Smooth muscle cell (in vitro differentiated cells): ENCODE measurements around the gene DOCK1. TPM values are rescaled to one million over a fixed set of nuclear protein-coding genes. Genes with fewer than 3 reads are reported as not detected.

Experiments
- DNase-seq: peaks from one replicate; lab custom pipeline; 2025; ENCODE audit not compliant: unreplicated experiment; lab: John Stamatoyannopoulos, UW
- H2AFZ ChIP-seq: fragments of 200-600 bp; sonication (generic); 2 replicates; pipeline ENCODE4 v1.6.0; 2016; ENCODE audit warnings: antibody characterized with exemption, low read depth, mild to moderate bottlenecking
- H3F3A ChIP-seq: fragments of 200-600 bp; sonication (generic); 2 replicates; pipeline ENCODE4 v1.6.0; 2017; ENCODE audit warnings: antibody characterized with exemption, low read depth
- H3K27ac ChIP-seq: fragments of 200-600 bp; sonication (generic); 2 replicates; pipeline ENCODE4 v1.5.1; 2016; ENCODE audit warnings: low read depth, mild to moderate bottlenecking
- H3K27me3 ChIP-seq: fragments of 200-600 bp; sonication (generic); 2 replicates; pipeline ENCODE4 v1.6.1; 2016; ENCODE audit warnings: low read depth, mild to moderate bottlenecking
- H3K36me3 ChIP-seq: fragments of 200-600 bp; sonication (generic); 2 replicates; pipeline ENCODE4 v1.5.1; 2016; ENCODE audit warnings: low read depth
- H3K4me1 ChIP-seq: fragments of 200-600 bp; sonication (generic); 2 replicates; pipeline ENCODE4 v1.5.1; 2016; ENCODE audit warnings: low read depth
- H3K4me2 ChIP-seq: fragments of 200-600 bp; sonication (generic); 2 replicates; pipeline ENCODE4 v1.6.0; 2016; ENCODE audit warnings: mild to moderate bottlenecking
- H3K4me3 ChIP-seq: fragments of 200-600 bp; sonication (generic); 2 replicates; pipeline ENCODE4 v1.5.1; 2016; ENCODE audit warnings: mild to moderate bottlenecking
- H3K79me2 ChIP-seq: fragments of 200-600 bp; sonication (generic); 2 replicates; pipeline ENCODE4 v1.6.0; 2016; ENCODE audit warnings: low read depth, mild to moderate bottlenecking
- H3K9ac ChIP-seq: fragments of 200-600 bp; sonication (generic); 2 replicates; pipeline ENCODE4 v1.6.0; 2016; ENCODE audit warnings: low read depth
- H3K9me3 ChIP-seq: fragments of 200-600 bp; sonication (generic); replicated peaks from 2 replicates; pipeline ENCODE4 v1.5.1; 2016; ENCODE audit warnings: low read depth
- H4K20me1 ChIP-seq: fragments of 200-600 bp; sonication (generic); 2 replicates; pipeline ENCODE4 v1.6.0; 2016; ENCODE audit warnings: low read depth
- WGBS: methylation state at CpG from one replicate; pipeline ENCODE4 v1.1.7; 2016; ENCODE audit warnings: low lambda C conversion rate; 5-methylcytosine and 5-hydroxymethylcytosine counted together
- polyA plus RNA-seq: library from polyadenylated mRNA; unstranded; fragments of >200 nt; fragmentation: Nextera tagmentation; extraction: Ambion mirVana; gene quantifications from 2 replicates; pipeline ENCODE4 v1.2.1, GENCODE V29; 2016
- total RNA-seq: library from RNA; depleted of rRNA; stranded (reverse); fragments of >200 nt; gene quantifications from 2 replicates; pipeline ENCODE4 v1.2.3, GENCODE V29; 2014
- TF ChIP-seq, protein P1 (sequence below): fragments of 200-600 bp; sonication (generic); IDR thresholded peaks from 2 replicates; pipeline ENCODE4 v1.5.1; 2017; ENCODE audit warnings: borderline replicate concordance, mild to moderate bottlenecking, antibody characterized with exemption; ENCODE audit not compliant: insufficient read depth, poor library complexity, severe bottlenecking

Gene DOCK1
- total and polyA plus RNA-seq, 2 experiments from 2014 or later: 18.4 to 37.1 TPM

DNA sequence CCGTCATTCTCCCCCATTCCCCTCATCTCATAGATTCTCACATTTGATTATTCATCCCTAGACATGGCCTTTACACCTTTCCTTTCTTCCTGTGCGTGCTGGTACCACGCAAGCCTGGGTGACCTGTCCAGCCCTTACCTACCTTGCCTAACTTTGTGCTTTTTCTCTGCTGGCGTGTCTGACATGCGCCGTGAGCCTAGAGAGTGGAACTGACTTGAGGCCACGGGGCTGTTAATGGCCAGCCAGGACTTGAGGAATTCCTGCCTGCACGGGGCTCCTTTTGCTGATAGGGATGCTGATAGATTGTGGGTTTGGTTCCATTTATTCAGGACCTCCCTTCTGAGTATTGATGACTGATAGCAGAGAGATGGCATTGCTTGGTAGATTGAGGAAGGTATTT is 134.2 kb downstream of the DOCK1 start:
- Histone ChIP-seq H3K4me2 (no peak overlapping the region), H3K36me3 (peaks cover 11% of the 10 kb centered on the region), H3F3A (no peaks in the 10 kb centered on the region), H3K27ac (no peak overlapping the region), H2AFZ (no peak overlapping the region), H4K20me1 (peaks cover 10% of the 10 kb centered on the region), H3K79me2 (no peaks in the 10 kb centered on the region), H3K4me1 (no peaks in the 10 kb centered on the region), H3K9ac (no peak overlapping the region), H3K4me3 (no peak overlapping the region), H3K9me3 (no peaks in the 10 kb centered on the region), H3K27me3 (no peaks in the 10 kb centered on the region)
- TF ChIP-seq, protein P1, sequence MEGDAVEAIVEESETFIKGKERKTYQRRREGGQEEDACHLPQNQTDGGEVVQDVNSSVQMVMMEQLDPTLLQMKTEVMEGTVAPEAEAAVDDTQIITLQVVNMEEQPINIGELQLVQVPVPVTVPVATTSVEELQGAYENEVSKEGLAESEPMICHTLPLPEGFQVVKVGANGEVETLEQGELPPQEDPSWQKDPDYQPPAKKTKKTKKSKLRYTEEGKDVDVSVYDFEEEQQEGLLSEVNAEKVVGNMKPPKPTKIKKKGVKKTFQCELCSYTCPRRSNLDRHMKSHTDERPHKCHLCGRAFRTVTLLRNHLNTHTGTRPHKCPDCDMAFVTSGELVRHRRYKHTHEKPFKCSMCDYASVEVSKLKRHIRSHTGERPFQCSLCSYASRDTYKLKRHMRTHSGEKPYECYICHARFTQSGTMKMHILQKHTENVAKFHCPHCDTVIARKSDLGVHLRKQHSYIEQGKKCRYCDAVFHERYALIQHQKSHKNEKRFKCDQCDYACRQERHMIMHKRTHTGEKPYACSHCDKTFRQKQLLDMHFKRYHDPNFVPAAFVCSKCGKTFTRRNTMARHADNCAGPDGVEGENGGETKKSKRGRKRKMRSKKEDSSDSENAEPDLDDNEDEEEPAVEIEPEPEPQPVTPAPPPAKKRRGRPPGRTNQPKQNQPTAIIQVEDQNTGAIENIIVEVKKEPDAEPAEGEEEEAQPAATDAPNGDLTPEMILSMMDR: no peak
- WGBS: over 99% methylated on average over 8 of the region's 8 CpGs
- no peak for DNase-seq

DNA sequence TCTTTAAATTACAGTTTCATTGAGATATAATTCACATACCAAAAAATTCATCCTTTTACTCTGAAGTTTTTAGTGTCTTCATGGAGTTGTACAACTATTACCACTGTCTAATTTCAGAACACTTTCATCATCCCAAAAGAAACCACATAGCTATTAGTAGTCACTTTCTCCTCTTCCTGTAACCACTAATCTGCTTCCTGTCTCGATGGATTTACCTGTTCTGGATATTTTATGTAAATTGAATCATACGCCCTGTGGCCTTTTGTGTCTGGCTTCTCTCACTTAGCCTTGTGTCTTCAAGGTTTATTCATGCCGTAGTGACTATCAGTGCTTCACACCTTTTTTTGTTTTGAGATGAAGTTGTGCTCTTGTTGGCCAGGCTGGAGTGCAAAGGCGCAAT is 135.5 kb downstream of the DOCK1 start:
- 75% methylated on average over 4 of the region's 4 CpGs for WGBS
- Histone ChIP-seq H2AFZ (no peak overlapping the region), H3K4me2 (no peak overlapping the region), H3K9me3 (no peaks in the 10 kb centered on the region), H3F3A (no peaks in the 10 kb centered on the region), H3K36me3 (peaks cover 5% of the 10 kb centered on the region), H3K4me3 (no peak overlapping the region), H3K27ac (no peak overlapping the region), H3K9ac (no peak overlapping the region), H3K79me2 (no peaks in the 10 kb centered on the region), H3K4me1 (no peaks in the 10 kb centered on the region), H3K27me3 (no peaks in the 10 kb centered on the region), H4K20me1 (peaks cover 16% of the 10 kb centered on the region)
- DNase-seq: no peak
- TF ChIP-seq, protein P1: no peak

DNA sequence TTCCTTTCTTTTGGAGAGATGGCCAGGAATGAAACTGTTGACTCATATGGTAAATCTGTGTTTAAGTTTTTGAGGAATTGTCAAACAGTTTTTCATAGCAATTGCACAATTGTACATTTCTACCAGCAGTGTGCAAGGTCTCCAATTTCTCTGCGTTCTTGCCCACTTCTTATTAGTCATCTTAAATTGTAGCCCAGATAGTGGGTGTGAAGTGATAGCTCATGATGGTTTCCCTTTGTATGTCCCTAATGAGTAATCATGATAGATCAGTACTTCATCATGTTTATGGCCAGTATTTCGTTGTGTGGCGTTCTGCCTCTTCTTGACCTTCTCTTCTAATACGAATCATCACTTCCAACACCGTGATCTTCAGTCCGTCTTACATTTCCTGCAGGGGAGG is 136.3 kb downstream of the DOCK1 start:
- Histone ChIP-seq H3K79me2 (no peaks in the 10 kb centered on the region), H3K36me3 (peaks cover 5% of the 10 kb centered on the region), H3K27me3 (no peaks in the 10 kb centered on the region), H3K9ac (no peak overlapping the region), H3K4me1 (no peaks in the 10 kb centered on the region), H2AFZ (no peak overlapping the region), H4K20me1 (peaks cover 20% of the 10 kb centered on the region), H3F3A (no peaks in the 10 kb centered on the region), H3K4me2 (no peak overlapping the region), H3K4me3 (no peak overlapping the region), H3K27ac (peak overlapping the region; percentile 13), H3K9me3 (no peaks in the 10 kb centered on the region)
- no peak for DNase-seq
- WGBS: 29% methylated on average over 6 of the region's 6 CpGs
- TF ChIP-seq, protein P1: no peak

DNA sequence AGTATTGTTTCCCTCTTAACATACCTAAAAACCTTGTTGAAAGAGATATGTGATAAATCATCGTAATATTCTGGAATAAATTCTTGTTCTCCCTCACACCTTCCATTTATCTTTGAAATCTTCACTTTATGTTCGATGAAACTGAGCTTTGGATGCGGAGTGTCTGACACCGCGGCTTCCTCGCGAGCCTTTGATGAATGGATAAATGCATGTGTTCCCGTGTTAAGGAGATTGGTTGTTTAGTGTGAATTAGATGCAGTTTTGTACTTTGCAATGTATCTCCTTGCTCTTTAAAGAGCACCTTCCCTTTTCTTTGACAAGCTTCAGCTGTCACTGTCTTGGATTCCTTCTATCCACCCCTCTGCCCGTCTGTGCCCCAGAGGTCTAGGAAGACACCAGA is 138.1 kb downstream of the DOCK1 start:
- H3K79me2 ChIP-seq: peaks cover 2% of the 10 kb centered on the region
- H4K20me1 ChIP-seq: peaks cover 38% of the 10 kb centered on the region
- no peak overlapping the region for H3K4me2 ChIP-seq
- 98% methylated on average over 9 of the region's 9 CpGs for WGBS
- peaks cover 5% of the 10 kb centered on the region for H3K36me3 ChIP-seq
- H3K9ac ChIP-seq: no peak overlapping the region
- no peak overlapping the region for H2AFZ ChIP-seq
- H3K4me1 ChIP-seq: no peaks in the 10 kb centered on the region
- H3K9me3 ChIP-seq: no peaks in the 10 kb centered on the region
- no peak for DNase-seq
- H3K27me3 ChIP-seq: no peaks in the 10 kb centered on the region
- no peak overlapping the region for H3K27ac ChIP-seq
- H3F3A ChIP-seq: peaks cover 3% of the 10 kb centered on the region
- TF ChIP-seq, protein P1: no peak
- H3K4me3 ChIP-seq: no peak overlapping the region
